ENCODE results near the gene LRRC37B.
"Not testable (repeated sequence)": the region's sequence is repeated elsewhere in the genome, so short reads cannot be mapped to it uniquely, and the experiment has no call there.

The LRRC37B gene

GRCh38 chr17:32086833-32087232, 79.7 kb downstream of the LRRC37B start:
- not testable (repeated sequence) for DNase-seq (ENCODE audit: low spot score)

- DNase-seq (ENCODE audit: low spot score) = not testable (repeated sequence)
These were observed 84.9 kb downstream of the LRRC37B start for GRCh38 chr17:32092062-32092461.

- no peak for DNase-seq (ENCODE audit: low spot score)
These were observed 92.5 kb downstream of the LRRC37B start for GRCh38 chr17:32099686-32100085.

- not testable (repeated sequence) for DNase-seq (ENCODE audit: low spot score)
These were observed 93.1 kb downstream of the LRRC37B start for GRCh38 chr17:32100323-32100722.

GRCh38 chr17:32100971-32101631, 93.9 kb downstream of the LRRC37B start:
- DNase-seq (ENCODE audit: low spot score) = no peak

- no peak for DNase-seq (ENCODE audit: low spot score)
These were observed 95.0 kb downstream of the LRRC37B start for GRCh38 chr17:32102172-32102571.

GRCh38 chr17:32102646-32103186, 95.5 kb downstream of the LRRC37B start:
- DNase-seq (ENCODE audit: low spot score) = no peak
